ENCODE data around the gene PRM2. TPM values are rescaled to one million over a fixed set of nuclear protein-coding genes. Genes with fewer than 3 reads are reported as not detected.

PRM2 gene
- total and polyA plus RNA-seq, 2 experiments from 2014 or later, result not detected

DNA sequence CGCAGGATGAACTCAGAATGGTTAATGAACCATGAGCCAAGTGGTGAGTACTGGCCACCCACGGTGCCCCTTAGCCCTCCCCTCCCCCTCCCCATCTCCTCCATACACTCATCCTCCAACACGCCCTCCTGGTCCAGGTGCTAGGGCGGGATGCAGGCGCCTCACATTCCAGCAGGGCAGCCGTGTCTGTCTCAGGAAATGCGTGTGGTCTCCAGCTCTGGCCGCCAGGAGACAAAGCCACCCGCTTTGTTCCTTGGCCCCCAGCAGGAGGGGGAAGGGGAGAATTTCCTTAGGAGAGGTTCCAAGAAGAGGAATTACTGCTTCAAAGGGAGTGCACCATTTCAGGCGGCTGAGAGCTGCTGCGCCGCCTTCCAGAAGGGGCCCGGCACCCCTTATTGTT is 39.2 kb upstream of the PRM2 start:
- H3F3A ChIP-seq (replicated peaks; ENCODE audit: low read depth), result peaks cover 41% of the 10 kb centered on the region
- Mint-ChIP-seq H3K27ac (peak overlapping the region; percentile 97; the same call in 1 of the 2 replicates), H3K36me3 (ENCODE audit: low read depth) (peaks cover 16% of the 10 kb centered on the region), H3K4me3 (no peak overlapping the region), H3K4me1 (peaks cover 48% of the 10 kb centered on the region), H3K27me3 (ENCODE audit: insufficient read depth, low read depth, poor library complexity) (peaks cover 20% of the 10 kb centered on the region), H3K9me3 (no peaks in the 10 kb centered on the region)
- peak; percentile 100 for DNase-seq (ENCODE audit: low spot score)
- H3K4me2 ChIP-seq, result peak overlapping the region; percentile 42; the same call in 1 of the 2 replicates
- no peak overlapping the region for H2AFZ ChIP-seq
- TF ChIP-seq STAT1 (IDR thresholded peaks at IDR 0.05; ENCODE audit: unreplicated experiment), result no peak
- TF ChIP-seq CREB1 (CRISPR knock-in tag; IDR thresholded peaks at IDR 0.05; ENCODE audit: low read depth), result peak; percentile 49; the same call in 1 of the 2 replicates
- TF ChIP-seq ZNF331 (CRISPR knock-in tag; IDR thresholded peaks at IDR 0.05; ENCODE audit: low read depth), result no peak
- 0 out of 2 replicates have a peak, but pooled peaks have one; percentile 27 for TF ChIP-seq ZNF114 (CRISPR knock-in tag; IDR thresholded peaks at IDR 0.05)
- no peak for TF ChIP-seq JUNB (IDR thresholded peaks at IDR 0.05; ENCODE audit: unreplicated experiment)
- TF ChIP-seq EZH2 (IDR thresholded peaks at IDR 0.05; ENCODE audit: low read depth, unreplicated experiment), result no peak
- TF ChIP-seq, protein P1, sequence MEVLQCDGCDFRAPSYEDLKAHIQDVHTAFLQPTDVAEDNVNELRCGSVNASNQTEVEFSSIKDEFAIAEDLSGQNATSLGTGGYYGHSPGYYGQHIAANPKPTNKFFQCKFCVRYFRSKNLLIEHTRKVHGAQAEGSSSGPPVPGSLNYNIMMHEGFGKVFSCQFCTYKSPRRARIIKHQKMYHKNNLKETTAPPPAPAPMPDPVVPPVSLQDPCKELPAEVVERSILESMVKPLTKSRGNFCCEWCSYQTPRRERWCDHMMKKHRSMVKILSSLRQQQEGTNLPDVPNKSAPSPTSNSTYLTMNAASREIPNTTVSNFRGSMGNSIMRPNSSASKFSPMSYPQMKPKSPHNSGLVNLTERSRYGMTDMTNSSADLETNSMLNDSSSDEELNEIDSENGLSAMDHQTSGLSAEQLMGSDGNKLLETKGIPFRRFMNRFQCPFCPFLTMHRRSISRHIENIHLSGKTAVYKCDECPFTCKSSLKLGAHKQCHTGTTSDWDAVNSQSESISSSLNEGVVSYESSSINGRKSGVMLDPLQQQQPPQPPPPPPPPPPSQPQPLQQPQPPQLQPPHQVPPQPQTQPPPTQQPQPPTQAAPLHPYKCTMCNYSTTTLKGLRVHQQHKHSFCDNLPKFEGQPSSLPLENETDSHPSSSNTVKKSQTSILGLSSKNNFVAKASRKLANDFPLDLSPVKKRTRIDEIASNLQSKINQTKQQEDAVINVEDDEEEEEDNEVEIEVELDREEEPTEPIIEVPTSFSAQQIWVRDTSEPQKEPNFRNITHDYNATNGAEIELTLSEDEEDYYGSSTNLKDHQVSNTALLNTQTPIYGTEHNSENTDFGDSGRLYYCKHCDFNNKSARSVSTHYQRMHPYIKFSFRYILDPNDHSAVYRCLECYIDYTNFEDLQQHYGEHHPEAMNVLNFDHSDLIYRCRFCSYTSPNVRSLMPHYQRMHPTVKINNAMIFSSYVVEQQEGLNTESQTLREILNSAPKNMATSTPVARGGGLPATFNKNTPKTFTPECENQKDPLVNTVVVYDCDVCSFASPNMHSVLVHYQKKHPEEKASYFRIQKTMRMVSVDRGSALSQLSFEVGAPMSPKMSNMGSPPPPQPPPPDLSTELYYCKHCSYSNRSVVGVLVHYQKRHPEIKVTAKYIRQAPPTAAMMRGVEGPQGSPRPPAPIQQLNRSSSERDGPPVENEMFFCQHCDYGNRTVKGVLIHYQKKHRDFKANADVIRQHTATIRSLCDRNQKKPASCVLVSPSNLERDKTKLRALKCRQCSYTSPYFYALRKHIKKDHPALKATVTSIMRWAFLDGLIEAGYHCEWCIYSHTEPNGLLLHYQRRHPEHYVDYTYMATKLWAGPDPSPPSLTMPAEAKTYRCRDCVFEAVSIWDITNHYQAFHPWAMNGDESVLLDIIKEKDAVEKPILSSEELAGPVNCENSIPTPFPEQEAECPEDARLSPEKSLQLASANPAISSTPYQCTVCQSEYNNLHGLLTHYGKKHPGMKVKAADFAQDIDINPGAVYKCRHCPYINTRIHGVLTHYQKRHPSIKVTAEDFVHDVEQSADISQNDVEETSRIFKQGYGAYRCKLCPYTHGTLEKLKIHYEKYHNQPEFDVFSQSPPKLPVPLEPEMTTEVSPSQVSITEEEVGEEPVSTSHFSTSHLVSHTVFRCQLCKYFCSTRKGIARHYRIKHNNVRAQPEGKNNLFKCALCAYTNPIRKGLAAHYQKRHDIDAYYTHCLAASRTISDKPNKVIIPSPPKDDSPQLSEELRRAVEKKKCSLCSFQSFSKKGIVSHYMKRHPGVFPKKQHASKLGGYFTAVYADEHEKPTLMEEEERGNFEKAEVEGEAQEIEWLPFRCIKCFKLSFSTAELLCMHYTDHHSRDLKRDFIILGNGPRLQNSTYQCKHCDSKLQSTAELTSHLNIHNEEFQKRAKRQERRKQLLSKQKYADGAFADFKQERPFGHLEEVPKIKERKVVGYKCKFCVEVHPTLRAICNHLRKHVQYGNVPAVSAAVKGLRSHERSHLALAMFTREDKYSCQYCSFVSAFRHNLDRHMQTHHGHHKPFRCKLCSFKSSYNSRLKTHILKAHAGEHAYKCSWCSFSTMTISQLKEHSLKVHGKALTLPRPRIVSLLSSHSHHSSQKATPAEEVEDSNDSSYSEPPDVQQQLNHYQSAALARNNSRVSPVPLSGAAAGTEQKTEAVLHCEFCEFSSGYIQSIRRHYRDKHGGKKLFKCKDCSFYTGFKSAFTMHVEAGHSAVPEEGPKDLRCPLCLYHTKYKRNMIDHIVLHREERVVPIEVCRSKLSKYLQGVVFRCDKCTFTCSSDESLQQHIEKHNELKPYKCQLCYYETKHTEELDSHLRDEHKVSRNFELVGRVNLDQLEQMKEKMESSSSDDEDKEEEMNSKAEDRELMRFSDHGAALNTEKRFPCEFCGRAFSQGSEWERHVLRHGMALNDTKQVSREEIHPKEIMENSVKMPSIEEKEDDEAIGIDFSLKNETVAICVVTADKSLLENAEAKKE (CRISPR knock-in tag; IDR thresholded peaks at IDR 0.05), result peak; percentile 52; the same call in 1 of the 2 replicates
- peak; percentile 21 to 23; a peak in 2 of 4 replicates for TF ChIP-seq CTCF (conservative IDR thresholded peaks at IDR 0.05; ENCODE audit: low read depth in 2 of 2)
- TF ChIP-seq POLR2AphosphoS5 (IDR thresholded peaks at IDR 0.05; ENCODE audit: low read depth), result peak; percentile 72
- peak; percentile 9 for TF ChIP-seq REST (IDR thresholded peaks at IDR 0.05; ENCODE audit: unreplicated experiment)
- peak; percentile 75; the same call in 1 of the 2 replicates for TF ChIP-seq NANOG (IDR thresholded peaks at IDR 0.05; ENCODE audit: borderline replicate concordance)
- peak; percentile 68 for TF ChIP-seq ETS1 (IDR thresholded peaks at IDR 0.05)
- no peak for TF ChIP-seq EZH2phosphoT487 (IDR thresholded peaks at IDR 0.05; ENCODE audit: unreplicated experiment)
- H3K4me3 ChIP-seq, result no peak overlapping the region
- H3K36me3 ChIP-seq (ENCODE audit: insufficient read depth), result no peaks in the 10 kb centered on the region
- peak overlapping the region; percentile 100 for H3K27ac ChIP-seq (ENCODE audit: low read depth)
- H3K27me3 ChIP-seq (ENCODE audit: insufficient read depth), result no peaks in the 10 kb centered on the region
- H3K79me2 ChIP-seq (replicated peaks; ENCODE audit: insufficient read depth), result peaks cover 8% of the 10 kb centered on the region; the same call in 1 of the 2 replicates
- no peaks in the 10 kb centered on the region for H4K20me1 ChIP-seq (replicated peaks; ENCODE audit: insufficient read depth)
- peaks cover 60% of the 10 kb centered on the region for H3K4me1 ChIP-seq (ENCODE audit: insufficient read depth)
- no peaks in the 10 kb centered on the region; the same call in 1 of the 2 replicates for H3K9me2 ChIP-seq (ENCODE audit: insufficient read depth)
- ATAC-seq, result peak; percentile 88
